Measurements from ENCODE around the gene ZNF700. TPM values are rescaled to one million over a fixed set of nuclear protein-coding genes. Genes with fewer than 3 reads are reported as not detected.
"Not testable (repeated sequence)": the region's sequence is repeated elsewhere in the genome, so short reads cannot be mapped to it uniquely, and the experiment has no call there.

Gene ZNF700
- total RNA-seq, result 4.4 and 4.5 TPM in 2 replicates

DNA sequence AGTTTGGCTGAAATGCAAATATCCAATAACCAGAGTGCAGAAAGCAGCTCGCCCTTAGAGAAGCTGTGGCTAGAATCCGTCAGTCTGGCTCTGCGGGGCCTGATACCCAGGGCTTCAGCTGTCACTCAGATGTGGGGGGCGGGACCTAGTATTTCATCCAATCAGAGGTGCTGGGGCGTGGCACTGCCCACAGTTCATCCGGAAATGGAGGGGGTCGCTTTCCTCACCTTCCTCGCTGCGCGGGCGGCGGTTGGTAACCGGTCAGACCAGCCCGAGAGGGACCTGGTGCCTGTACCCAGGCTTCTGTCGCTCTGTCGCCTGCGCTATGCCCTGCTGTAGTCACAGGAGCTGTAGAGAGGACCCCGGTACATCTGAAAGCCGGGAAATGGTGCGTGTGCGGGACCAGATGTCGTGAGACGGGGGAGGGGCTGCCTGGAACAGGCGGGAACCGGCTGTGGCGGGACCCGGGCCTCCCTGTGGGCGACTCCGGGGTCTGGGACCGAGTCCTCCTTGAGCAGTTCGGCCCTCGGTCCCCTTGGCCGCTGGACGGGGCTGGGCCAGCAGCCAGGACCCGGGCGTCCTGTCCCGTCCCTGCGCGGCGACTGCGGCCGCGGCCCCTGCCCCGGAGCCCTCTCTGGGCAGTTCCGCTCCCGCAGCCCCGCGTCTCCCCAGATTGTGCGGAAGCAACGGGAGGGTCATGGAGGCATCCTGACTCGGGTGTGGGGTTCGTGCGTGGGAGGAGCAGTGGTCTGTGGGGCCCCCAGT lies at the start of gene ZNF700:
Gene ZNF700 (plus strand): TSS at position 222 of the 765 bp plus-strand sequence. CDS start 104 bp downstream, at position 326.
- no peak for TF ChIP-seq CTCF (IDR thresholded peaks at IDR 0.05; ENCODE audit: insufficient read depth, low read length, poor library complexity, severe bottlenecking)
- peak; percentile 55 for DNase-seq (ENCODE audit: low read depth)
- H3K4me3 ChIP-seq (ENCODE audit: low read depth, low read length), result peak within 1 kb of the TSS; percentile 79

DNA sequence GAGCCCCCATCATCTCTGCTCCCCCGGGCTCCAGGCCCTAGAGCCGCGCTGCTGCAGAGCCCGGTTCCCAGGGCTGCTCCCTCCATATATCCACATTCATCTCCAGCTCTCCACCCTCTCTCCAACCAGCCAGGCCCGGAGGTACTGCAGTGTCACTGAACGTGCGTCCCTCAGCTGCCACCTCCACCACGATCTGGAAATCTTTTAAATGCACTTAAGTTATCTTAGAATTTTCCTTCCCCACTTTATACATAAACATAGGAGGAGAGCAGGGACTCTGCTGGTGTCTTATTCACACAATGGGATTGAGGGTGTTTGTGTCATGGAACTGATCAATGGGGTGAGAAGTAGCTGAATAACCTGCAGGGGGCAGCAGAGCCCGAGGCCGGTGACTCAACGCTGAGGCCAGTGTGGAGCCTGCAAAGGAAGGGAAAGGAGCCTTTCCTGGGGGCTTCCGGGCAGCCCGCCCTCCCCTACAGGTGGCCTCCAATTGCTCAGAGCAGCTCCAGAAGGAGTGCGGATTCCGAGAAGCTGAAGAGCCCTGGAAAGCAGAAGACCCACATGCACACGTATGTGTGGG lies 45.1 kb upstream of the ZNF700 start:
- H3K36me3 ChIP-seq (ENCODE audit: control insufficient read depth, insufficient read depth, low read length); H3K27me3 ChIP-seq (ENCODE audit: control insufficient read depth, insufficient read depth, low read length); H3K4me3 ChIP-seq (ENCODE audit: low read depth, low read length); DNase-seq (ENCODE audit: low read depth): not testable (repeated sequence)

More for the DNA sequence above, at the start of gene ZNF700:
- no peaks in the 10 kb centered on the region for H3K27me3 ChIP-seq (ENCODE audit: control insufficient read depth, insufficient read depth, low read length)
- H3K36me3 ChIP-seq (ENCODE audit: control insufficient read depth, insufficient read depth, low read length), result no peaks in the 10 kb centered on the region

- Histone ChIP-seq H3K4me3 (ENCODE audit: low read depth, low read length) (no peak overlapping the region), H3K27me3 (ENCODE audit: control insufficient read depth, insufficient read depth, low read length) (no peaks in the 10 kb centered on the region), H3K36me3 (ENCODE audit: control insufficient read depth, insufficient read depth, low read length) (no peaks in the 10 kb centered on the region)
- no peak for DNase-seq (ENCODE audit: low read depth)
- TF ChIP-seq CTCF (IDR thresholded peaks at IDR 0.05; ENCODE audit: insufficient read depth, low read length, poor library complexity, severe bottlenecking), result no peak
Measured at GRCh38 chr19:11880598-11880997, 44.3 kb upstream of the ZNF700 start.

DNA sequence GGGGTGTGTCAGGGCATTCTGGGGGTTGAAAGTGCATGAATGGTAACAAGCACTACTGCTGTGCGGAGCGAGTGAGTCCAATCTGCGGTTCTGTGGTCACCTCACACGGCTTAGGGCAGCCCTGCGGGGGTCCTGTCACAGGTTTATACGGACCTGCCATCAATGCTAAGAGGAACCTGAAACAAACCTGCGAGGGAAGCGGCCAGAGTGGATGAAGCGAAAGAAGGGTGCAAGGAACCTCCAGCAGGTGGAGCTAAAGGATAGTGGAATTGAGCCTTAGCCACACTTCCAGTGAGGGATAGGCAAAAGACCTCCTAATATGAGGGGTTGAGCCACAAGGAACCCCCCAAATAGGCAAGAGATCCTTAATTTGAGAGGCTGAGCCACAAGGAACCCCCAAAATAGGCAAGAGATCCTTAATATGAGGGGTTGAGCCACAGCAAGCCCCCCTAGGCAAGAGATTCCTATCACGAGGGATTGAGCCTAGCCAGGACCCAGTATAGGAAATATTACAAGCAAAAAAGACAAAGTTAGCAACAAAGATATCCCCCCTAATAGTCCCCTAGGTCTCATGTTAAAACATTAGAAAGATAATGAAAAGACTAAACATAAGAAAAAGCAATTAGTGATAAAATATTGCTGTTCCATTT lies 43.6 kb upstream of the ZNF700 start:
- no peak for DNase-seq (ENCODE audit: low read depth)
- Histone ChIP-seq H3K27me3 (ENCODE audit: control insufficient read depth, insufficient read depth, low read length) (no peaks in the 10 kb centered on the region), H3K36me3 (ENCODE audit: control insufficient read depth, insufficient read depth, low read length) (no peaks in the 10 kb centered on the region), H3K4me3 (ENCODE audit: low read depth, low read length) (no peak overlapping the region)
- peak; percentile 66 for TF ChIP-seq CTCF (IDR thresholded peaks at IDR 0.05; ENCODE audit: insufficient read depth, low read length, poor library complexity, severe bottlenecking)

DNA sequence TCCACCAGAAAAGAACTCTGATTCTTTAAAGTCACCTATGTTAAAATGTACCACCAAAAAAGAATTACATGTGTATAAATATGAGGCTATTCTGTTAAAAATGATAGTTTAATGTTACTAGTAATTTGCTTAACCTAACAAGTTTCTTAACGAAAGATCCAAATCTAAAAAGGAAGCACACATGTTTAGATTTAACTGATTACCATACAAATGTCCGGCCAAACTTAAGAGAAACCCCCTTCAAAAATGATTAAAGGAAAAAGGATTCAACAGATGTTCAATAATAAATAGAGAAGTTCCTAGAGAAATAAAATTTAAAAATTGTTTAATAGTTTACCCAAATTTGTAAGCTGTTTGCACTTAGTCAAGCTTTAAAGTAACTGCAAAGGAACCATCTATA lies 42.3 kb upstream of the ZNF700 start:
- Histone ChIP-seq H3K36me3 (ENCODE audit: control insufficient read depth, insufficient read depth, low read length) (no peaks in the 10 kb centered on the region), H3K4me3 (ENCODE audit: low read depth, low read length) (no peak overlapping the region), H3K27me3 (ENCODE audit: control insufficient read depth, insufficient read depth, low read length) (no peaks in the 10 kb centered on the region)
- no peak for DNase-seq (ENCODE audit: low read depth)
- no peak for TF ChIP-seq CTCF (IDR thresholded peaks at IDR 0.05; ENCODE audit: insufficient read depth, low read length, poor library complexity, severe bottlenecking)

DNA sequence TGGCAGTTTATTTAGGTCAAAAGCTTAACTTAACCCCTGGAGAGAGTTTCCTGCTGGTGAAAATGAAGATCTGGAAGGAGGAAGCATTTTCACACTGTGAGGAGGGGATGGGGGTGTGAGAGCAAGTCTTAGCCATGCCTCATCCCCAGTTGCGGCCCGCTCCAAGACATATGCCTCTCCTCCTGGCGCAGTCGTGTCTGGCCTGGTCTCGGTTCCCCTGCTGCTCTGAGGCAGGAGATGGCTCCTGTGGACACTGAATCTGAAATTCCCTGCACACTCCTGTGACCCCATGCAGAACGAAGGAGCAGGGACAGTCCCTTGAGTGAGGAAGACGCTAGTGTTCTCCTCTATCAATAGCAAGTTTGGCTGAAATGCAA lies 37.7 kb upstream of the ZNF700 start:
- H3K36me3 ChIP-seq (ENCODE audit: control insufficient read depth, insufficient read depth, low read length), result no peaks in the 10 kb centered on the region
- H3K27me3 ChIP-seq (ENCODE audit: control insufficient read depth, insufficient read depth, low read length), result no peaks in the 10 kb centered on the region
- TF ChIP-seq CTCF (IDR thresholded peaks at IDR 0.05; ENCODE audit: insufficient read depth, low read length, poor library complexity, severe bottlenecking), result no peak
- H3K4me3 ChIP-seq (ENCODE audit: low read depth, low read length), result no peak overlapping the region
- no peak for DNase-seq (ENCODE audit: low read depth)

Data from kidney epithelial cell (primary cell).